HG02571 (cell line): ENCODE data around the gene NEK5.

Experiments used
- ATAC-seq: cut with Tn5 transposase; IDR thresholded peaks from one replicate; pipeline ENCODE4 v1.9.1; 2021; ENCODE audit warnings: mild to moderate bottlenecking, moderate library complexity; ENCODE audit not compliant: unreplicated experiment

NEK5 gene

DNA sequence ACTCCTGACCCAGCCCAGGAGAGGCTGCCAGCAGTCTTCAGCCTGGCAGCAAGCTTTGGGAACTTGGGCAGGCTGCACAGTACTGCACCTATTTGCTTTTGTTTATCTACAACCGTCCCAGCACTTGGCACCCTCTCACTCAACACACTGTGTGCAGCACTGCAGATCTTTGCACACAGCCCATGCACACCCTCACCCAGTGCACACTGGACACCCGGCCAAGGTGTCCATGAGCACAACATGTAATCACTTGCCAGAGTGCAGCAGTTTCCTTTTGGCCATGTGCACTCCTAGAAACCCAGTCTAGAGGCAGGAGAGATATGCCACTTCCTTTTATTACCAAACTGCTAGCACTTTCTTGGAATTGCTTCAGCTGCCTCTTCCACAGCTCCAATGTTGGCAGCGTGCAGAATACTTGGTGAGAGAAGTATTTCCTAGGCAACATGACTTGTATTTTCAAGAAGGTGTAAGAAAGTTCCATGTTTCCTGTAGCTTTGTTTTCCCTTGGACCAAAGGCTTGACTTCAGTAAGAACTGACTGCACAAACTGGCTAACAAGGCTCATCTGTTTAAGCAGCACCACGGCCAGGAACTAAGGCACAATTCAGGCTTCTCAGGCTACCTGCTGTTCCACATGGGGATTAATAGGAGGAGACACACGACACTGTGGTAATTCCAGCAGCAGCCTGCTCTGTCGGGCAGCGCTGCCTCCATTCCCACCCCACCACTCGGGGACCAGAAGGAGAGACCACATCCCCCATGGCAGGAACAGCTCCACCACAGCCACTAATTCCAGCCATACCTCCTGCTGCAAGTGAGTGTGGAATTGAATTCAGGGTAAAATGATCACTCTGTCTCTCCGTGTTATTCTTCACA, 133.0 kb downstream of the NEK5 start:
- no peak for ATAC-seq

- no peak for ATAC-seq
Observed at GRCh38 chr13:51993713-51994112, 135.2 kb downstream of the NEK5 start.

GRCh38 chr13:51988988-51989618, 139.8 kb downstream of the NEK5 start:
- ATAC-seq: no peak
